Upper lobe of left lung (tissue), 4 donors: ENCODE measurements around the gene LAYN.

ENCODE experiments used
- CTCF ChIP-seq, 6 experiments: fragments of 450-650 bp in 4 of 6; fragments of 200-600 bp in 2 of 6; sonication (generic) in 2 of 6; IDR thresholded peaks; one replicate each; pipeline ENCODE4 v1.5.1; 2016 to 2019; ENCODE audit warnings: antibody characterized with exemption in 6 of 6
- EP300 ChIP-seq, 4 donors: sonication (generic); formaldehyde crosslinking; IDR thresholded peaks; one replicate each; pipeline ENCODE4 v1.5.1; 2017; ENCODE audit warnings: antibody characterized with exemption in 4 of 4, control low read depth in 2 of 4
- POLR2A ChIP-seq, 4 donors: fragments of 450-650 bp; IDR thresholded peaks; one replicate each; pipeline ENCODE4 v1.5.1; 2016 to 2017; ENCODE audit warnings: antibody characterized with exemption in 4 of 4, mild to moderate bottlenecking in 2 of 4
- POLR2AphosphoS5 ChIP-seq, 2 donors: sonication (generic); formaldehyde crosslinking; IDR thresholded peaks; one replicate each; pipeline ENCODE4 v1.5.1; 2017; ENCODE audit warnings: antibody characterized with exemption in 2 of 2

GRCh38 chr11:111598559-111598958 is 58.0 kb downstream of the LAYN start:
- no peak for TF ChIP-seq CTCF (IDR thresholded peaks at IDR 0.05)
- TF ChIP-seq POLR2A (IDR thresholded peaks at IDR 0.05), result no peak
- TF ChIP-seq EP300 (IDR thresholded peaks at IDR 0.05), result no peak
- no peak for TF ChIP-seq POLR2AphosphoS5 (IDR thresholded peaks at IDR 0.05)
